ENCODE results near the gene KRTAP12-4.
"Not testable (repeated sequence)": the region's sequence is repeated elsewhere in the genome, so short reads cannot be mapped to it uniquely, and the experiment has no call there.

Gene KRTAP12-4

GRCh38 chr21:44654576-44655175 is at the start of gene KRTAP12-4:
KRTAP12-4 (minus strand) TSS chr21:44654659; CDS start chr21:44654614, 45 bp downstream.
- no peak for DNase-seq (ENCODE audit: low read depth)

DNA sequence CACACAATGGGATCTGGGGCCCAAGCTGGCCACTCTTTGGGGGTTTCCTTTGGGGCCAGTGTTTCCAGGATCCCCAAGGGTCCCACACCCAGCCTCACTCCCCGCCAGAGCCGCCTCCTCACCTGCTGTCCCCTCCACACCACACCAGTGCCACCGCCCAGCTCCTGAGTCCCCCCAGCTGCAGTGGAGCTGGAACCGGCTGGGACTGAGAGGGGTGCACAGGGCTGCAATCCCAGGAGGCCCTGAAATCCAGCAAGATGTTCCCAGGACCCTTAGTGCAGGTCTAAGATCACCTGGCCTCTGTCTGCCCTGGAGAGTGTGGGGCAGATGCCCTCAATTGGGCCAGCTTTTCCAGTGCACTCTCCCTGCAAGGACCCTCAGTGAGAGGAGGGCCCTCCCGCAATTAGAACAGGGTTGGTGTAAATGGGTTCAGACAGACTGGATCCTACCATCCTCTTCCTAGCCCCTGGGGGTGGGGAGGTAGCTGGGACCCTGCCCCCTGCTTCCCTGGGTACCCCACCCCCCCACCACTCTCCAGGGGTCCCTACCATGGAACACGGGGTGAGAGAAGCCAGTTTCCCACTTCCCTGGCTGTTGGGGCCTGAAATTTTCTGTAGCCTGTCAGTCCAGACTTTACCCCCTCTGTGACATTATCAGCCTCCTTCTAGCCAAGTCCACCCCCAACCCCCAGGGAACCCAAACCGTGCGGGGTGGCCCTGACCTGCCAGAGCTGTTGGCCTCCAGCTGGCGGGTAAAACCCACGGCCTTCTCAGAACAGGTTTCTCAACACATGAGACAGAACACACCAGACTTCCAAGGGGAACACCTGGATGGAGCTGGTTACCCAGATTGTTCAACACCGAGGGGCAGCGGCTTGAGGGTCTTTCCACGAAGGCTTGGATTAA is 49.5 kb upstream of the KRTAP12-4 start:
- no peak for DNase-seq (ENCODE audit: low read depth)

- DNase-seq (ENCODE audit: low read depth), result no peak
Measured at GRCh38 chr21:44702973-44703730, 48.7 kb upstream of the KRTAP12-4 start.

- DNase-seq (ENCODE audit: low read depth), result no peak
Measured at GRCh38 chr21:44702111-44702972, 47.9 kb upstream of the KRTAP12-4 start.

GRCh38 chr21:44701541-44701940 is 47.1 kb upstream of the KRTAP12-4 start:
- no peak for DNase-seq (ENCODE audit: low read depth)

DNA sequence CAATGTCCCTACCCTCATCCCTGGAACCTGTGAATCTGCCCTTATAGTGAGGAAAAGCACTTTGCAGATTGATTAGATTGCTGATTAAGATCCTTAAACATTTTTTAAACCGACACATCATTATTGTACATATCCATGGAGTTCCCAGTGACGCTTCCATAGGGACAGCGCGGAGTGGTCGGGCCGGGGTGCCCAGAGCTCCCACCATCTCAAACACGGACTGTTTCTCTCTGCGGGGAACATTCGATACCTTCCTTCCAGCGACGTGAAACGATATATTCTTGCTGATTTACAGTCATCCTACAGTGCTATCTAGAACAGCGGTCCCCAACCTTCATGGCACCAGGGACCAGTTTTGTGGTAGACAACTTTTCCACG is 46.6 kb upstream of the KRTAP12-4 start:
- no peak for DNase-seq (ENCODE audit: low read depth)

- DNase-seq (ENCODE audit: low read depth), result no peak
Measured at GRCh38 chr21:44700101-44701022, 45.9 kb upstream of the KRTAP12-4 start.

DNA sequence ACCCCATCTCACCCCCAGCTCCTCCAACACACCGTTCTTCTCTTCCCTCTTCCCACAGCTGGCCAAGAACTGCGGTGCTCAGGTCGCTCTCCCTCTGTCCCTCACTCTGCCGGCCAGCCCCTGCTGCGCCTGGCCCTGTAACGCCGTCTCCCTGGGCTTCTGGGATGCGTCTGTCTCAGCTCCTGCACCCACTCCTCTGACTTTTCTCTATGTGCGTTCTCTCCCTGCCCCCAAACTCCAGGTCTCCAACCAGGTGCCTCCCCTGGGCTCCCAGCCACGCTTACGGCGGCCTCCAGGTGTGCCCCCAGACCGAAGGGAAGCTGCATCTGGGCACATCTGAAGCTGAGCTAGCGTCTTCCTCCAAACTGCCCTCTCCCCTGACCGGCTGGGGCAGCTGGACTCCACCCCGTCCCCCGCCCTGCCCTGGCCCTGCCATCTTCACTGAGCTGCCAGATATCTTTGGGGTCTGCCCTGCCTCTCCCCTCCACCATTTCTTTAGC is 45.1 kb upstream of the KRTAP12-4 start:
- DNase-seq (ENCODE audit: low read depth), result no peak

GRCh38 chr21:44697811-44698734 is 43.6 kb upstream of the KRTAP12-4 start:
- DNase-seq (ENCODE audit: low read depth), result no peak

DNA sequence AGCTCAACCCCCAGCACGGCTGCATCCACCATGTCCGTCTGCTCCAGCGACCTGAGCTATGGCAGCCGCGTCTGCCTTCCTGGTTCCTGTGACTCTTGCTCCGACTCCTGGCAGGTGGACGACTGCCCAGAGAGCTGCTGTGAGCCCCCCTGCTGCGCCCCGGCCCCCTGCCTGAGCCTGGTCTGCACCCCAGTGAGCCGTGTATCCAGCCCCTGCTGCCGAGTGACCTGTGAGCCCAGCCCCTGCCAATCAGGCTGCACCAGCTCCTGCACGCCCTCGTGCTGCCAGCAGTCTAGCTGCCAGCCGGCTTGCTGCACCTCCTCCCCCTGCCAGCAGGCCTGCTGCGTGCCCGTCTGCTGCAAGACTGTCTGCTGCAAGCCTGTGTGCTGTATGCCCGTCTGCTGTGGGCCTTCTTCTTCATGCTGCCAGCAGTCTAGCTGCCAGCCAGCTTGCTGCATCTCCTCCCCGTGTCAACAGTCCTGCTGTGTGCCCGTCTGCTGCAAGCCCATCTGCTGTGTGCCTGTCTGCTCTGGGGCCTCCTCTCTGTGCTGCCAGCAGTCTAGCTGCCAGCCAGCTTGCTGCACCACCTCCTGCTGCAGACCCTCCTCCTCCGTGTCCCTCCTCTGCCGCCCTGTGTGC is 42.8 kb upstream of the KRTAP12-4 start, which contains the start of gene KRTAP10-12:
TSS of gene KRTAP10-12 (plus strand) at position 1 of the 639 bp plus-strand sequence. CDS start at position 31, 30 bp downstream.
- not testable (repeated sequence) for DNase-seq (ENCODE audit: low read depth)

DNA sequence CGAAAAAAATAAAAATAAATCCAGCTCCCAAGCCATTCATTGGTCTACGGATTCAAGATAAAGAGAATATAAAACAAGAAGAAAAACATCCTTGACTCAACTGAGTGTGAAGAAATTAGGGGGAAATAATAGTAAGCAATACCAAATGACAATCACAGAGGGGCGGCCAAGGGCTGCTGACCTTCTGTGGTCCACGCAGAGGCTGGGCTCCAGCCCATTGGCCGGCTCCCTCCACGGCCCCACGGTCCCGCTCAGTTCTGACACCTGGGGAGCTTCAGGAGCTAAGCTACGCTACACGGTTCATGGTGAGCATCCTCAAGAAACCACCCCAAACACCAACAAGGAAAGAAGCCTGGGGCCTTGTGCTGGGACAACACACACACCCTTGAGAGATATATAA is 42.1 kb upstream of the KRTAP12-4 start:
- no peak for DNase-seq (ENCODE audit: low read depth)

GRCh38 chr21:44695641-44696040 is 41.2 kb upstream of the KRTAP12-4 start:
- no peak for DNase-seq (ENCODE audit: low read depth)

DNA sequence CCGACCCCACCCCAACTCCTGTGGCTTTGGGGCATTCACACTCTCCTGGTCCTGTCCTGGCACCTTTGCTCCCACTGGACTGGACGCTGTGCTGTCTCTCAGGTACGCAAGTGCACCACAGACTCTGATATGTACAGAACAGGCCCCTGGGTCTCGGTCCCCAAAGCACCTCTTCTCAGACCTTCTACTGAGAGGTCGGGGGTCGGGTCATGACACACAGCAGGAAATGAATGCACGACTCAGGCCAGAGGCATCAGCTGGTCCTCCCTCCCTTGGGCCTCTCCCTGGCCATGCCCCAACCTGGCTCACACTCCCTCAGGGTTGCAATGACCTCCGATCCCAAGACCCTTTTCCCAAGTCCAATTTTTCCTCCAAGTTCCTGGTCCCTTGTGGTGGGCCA is 40.7 kb upstream of the KRTAP12-4 start:
- no peak for DNase-seq (ENCODE audit: low read depth)

GRCh38 chr21:44694776-44695175 is 40.3 kb upstream of the KRTAP12-4 start:
- DNase-seq (ENCODE audit: low read depth), result no peak

- no peak for DNase-seq (ENCODE audit: low read depth)
Measured at GRCh38 chr21:44692798-44693512, 38.5 kb upstream of the KRTAP12-4 start.

DNA sequence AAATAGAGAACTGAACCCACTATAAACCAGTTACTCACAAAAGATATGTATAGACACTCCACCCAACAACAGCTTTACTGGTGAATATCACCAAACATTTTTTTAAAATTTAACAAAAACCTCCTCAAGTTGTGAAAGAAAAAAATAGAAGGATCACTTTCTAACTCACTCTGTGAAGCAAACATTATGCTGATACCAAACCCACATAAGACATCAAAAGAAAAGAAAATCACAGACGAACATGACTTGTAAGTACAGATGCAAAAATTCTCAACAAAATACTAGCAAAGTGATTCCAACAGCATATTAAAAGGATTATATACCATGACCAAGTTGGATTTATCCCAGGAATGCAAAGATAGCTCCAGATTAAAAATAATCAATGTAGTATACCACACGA is 37.2 kb upstream of the KRTAP12-4 start:
- no peak for DNase-seq (ENCODE audit: low read depth)

- not testable (repeated sequence) for DNase-seq (ENCODE audit: low read depth)
Measured at GRCh38 chr21:44689740-44690139, 35.3 kb upstream of the KRTAP12-4 start.

GRCh38 chr21:44687671-44688070 is 33.2 kb upstream of the KRTAP12-4 start:
- no peak for DNase-seq (ENCODE audit: low read depth)

All from activated T-cell treated with anti-CD3 and anti-CD28 coated beads for 24 hours (primary cell).